B cell (primary cell): ENCODE results near the gene PCGF5. TPM values are rescaled to one million over a fixed set of nuclear protein-coding genes. Genes with fewer than 3 reads are reported as not detected.

Source experiments
- ATAC-seq: fragments of 200-7000 bp; cut with Tn5 transposase; one replicate; pipeline ENCODE4 v1.10.0; 2021; ENCODE audit warnings: low read depth, mild to moderate bottlenecking, moderate number of reproducible peaks, moderate library complexity
- CTCF ChIA-PET: fragments of 350-600 bp; sonication (Branson Sonifier 250); formaldehyde crosslinking; loops from one replicate; lab custom pipeline; 2021; ENCODE audit warnings: antibody characterized with exemption, inconsistent platforms; lab: Charles Lee
- POLR2A ChIA-PET: fragments of 350-600 bp; sonication (Branson Sonifier 250); formaldehyde crosslinking; loops from one replicate; lab custom pipeline; 2021; ENCODE audit warnings: antibody characterized with exemption; lab: Charles Lee
- DNase-seq: peaks from one replicate; pipeline ENCODE4 v3.0.0; 2013
- H2AFZ ChIP-seq: 2 replicates; pipeline ENCODE4 v1.6.1; 2012; ENCODE audit warnings: mild to moderate bottlenecking, low read depth, low read length; ENCODE audit not compliant: insufficient read depth, poor library complexity, severe bottlenecking
- H3K27ac ChIP-seq, 2 donors: 1 replicate in 1 of 2; 2 replicates in 1 of 2; pipeline ENCODE4 v1.5.1; 2012 to 2013; ENCODE audit warnings: low read length in 2 of 2, mild to moderate bottlenecking in 2 of 2, moderate library complexity in 1 of 2
- H3K27me3 ChIP-seq, 4 experiments: fragments of 200-600 bp in 1 of 4; sonication (generic) in 1 of 4; replicated peaks in 1 of 4; 1 replicate in 2 of 4; 2 replicates in 2 of 4; pipeline versions ENCODE4 v1.6.1 to v1.7.0; 2013 to 2016; ENCODE audit warnings: low read length in 3 of 4, mild to moderate bottlenecking in 2 of 4, mixed read lengths in 1 of 4, moderate library complexity in 1 of 4; ENCODE audit not compliant: insufficient read depth in 4 of 4, control insufficient read depth in 3 of 4; ENCODE audit errors: control extremely low read depth in 1 of 4
- H3K36me3 ChIP-seq, 2 experiments: replicated peaks in 1 of 2; 1 replicate in 1 of 2; 2 replicates in 1 of 2; pipeline versions ENCODE4 v1.6.1 to v1.7.1; 2013; ENCODE audit warnings: low read length in 1 of 2; ENCODE audit not compliant: insufficient read depth in 2 of 2, control insufficient read depth in 1 of 2; ENCODE audit errors: control extremely low read depth in 1 of 2, extremely low read depth in 1 of 2
- H3K4me1 ChIP-seq, 2 donors: fragments of 200-600 bp in 1 of 2; sonication (generic) in 1 of 2; 1 replicate in 1 of 2; 2 replicates in 1 of 2; pipeline versions ENCODE4 v1.5.1 to v1.6.1; 2013 to 2017; ENCODE audit warnings: low read length in 2 of 2; ENCODE audit not compliant: control insufficient read depth in 2 of 2, insufficient read depth in 2 of 2
- H3K4me2 ChIP-seq: replicated peaks from 2 replicates; pipeline ENCODE3; 2012; ENCODE audit warnings: mild to moderate bottlenecking, low read depth, low read length; ENCODE audit not compliant: poor library complexity, severe bottlenecking
- H3K4me3 ChIP-seq, 5 experiments: fragments of 200-600 bp in 1 of 5; sonication (generic) in 1 of 5; 1 replicate in 3 of 5; 2 replicates in 2 of 5; pipeline versions ENCODE4 v1.5.1 to v1.7.0; 2011 to 2016; ENCODE audit warnings: low read length in 4 of 5, mild to moderate bottlenecking in 4 of 5, low read depth in 2 of 5, control low read depth in 1 of 5, moderate library complexity in 1 of 5; ENCODE audit not compliant: insufficient read depth in 1 of 5; ENCODE audit errors: control extremely low read depth in 1 of 5, extremely low read depth in 1 of 5
- H3K79me2 ChIP-seq: fragments of 200-600 bp; sonication (generic); one replicate; pipeline ENCODE4 v1.6.0; 2016; ENCODE audit warnings: low read length; ENCODE audit not compliant: control insufficient read depth, insufficient read depth
- H3K9ac ChIP-seq: fragments of 200-600 bp; sonication (generic); 2 replicates; pipeline ENCODE4 v1.6.1; 2017; ENCODE audit warnings: mild to moderate bottlenecking, low read length, moderate library complexity
- H3K9me3 ChIP-seq, 3 donors: one replicate each; pipeline versions ENCODE4 v1.6.1 to v1.7.1; 2013; ENCODE audit warnings: low read length in 2 of 3; ENCODE audit not compliant: control insufficient read depth in 2 of 3, insufficient read depth in 1 of 3; ENCODE audit errors: control extremely low read depth in 1 of 3
- H4K20me1 ChIP-seq: 2 replicates; pipeline ENCODE4 v1.6.0; 2012; ENCODE audit warnings: mild to moderate bottlenecking, low read length; ENCODE audit not compliant: insufficient read depth, control insufficient read depth, poor library complexity, severe bottlenecking
- H3K27ac Mint-ChIP-seq: one replicate; pipeline ENCODE4 v1.8.0; 2021; ENCODE audit warnings: mixed read lengths
- H3K27me3 Mint-ChIP-seq: one replicate; pipeline ENCODE4 v1.8.0; 2021; ENCODE audit warnings: mixed read lengths
- H3K4me1 Mint-ChIP-seq: one replicate; pipeline ENCODE4 v1.8.0; 2021; ENCODE audit warnings: mixed read lengths
- H3K4me3 Mint-ChIP-seq: one replicate; pipeline ENCODE4 v1.8.0; 2021; ENCODE audit warnings: mixed read lengths
- H3K9me3 Mint-ChIP-seq: one replicate; pipeline ENCODE4 v1.8.0; 2022; ENCODE audit warnings: mixed read lengths; ENCODE audit not compliant: insufficient read depth
- EZH2 ChIP-seq: IDR thresholded peaks from 2 replicates; pipeline ENCODE4 v1.6.1; 2012; ENCODE audit warnings: borderline replicate concordance, low read depth, mild to moderate bottlenecking, moderate library complexity, low read length; ENCODE audit not compliant: insufficient read depth, poor library complexity, severe bottlenecking
- WGBS: methylation state at CpG from one replicate; pipeline ENCODE4 v1.1.5; 2013; ENCODE audit warnings: missing lambda C conversion rate; ENCODE audit not compliant: insufficient coverage; 5-methylcytosine and 5-hydroxymethylcytosine counted together
- intact Hi-C: fragments of 100-400 bp; cut with micrococcal nuclease; formaldehyde crosslinking; loops from one replicate; pipeline ENCODE4 v1.10.0; 2022
- polyA plus RNA-seq: library from polyadenylated mRNA; depleted of rRNA; stranded (reverse); fragments of >200 nt; gene quantifications from 2 replicates; pipeline ENCODE4 v1.2.3, GENCODE V29; 2012
- total RNA-seq, 2 donors: library from RNA; stranded (reverse); fragments of 120-200 nt in 1 of 2; gene quantifications; 1 replicate in 1 of 2; 2 replicates in 1 of 2; pipeline versions ENCODE4 v1.2.3 to v1.2.4, GENCODE V29; 2013 to 2022
- TF ChIP-seq, protein P1 (sequence below): fragments of 200-600 bp; IDR thresholded peaks from one replicate; pipeline ENCODE4 v1.8.0; 2022; ENCODE audit warnings: antibody characterized with exemption, mild to moderate bottlenecking

PCGF5 gene
- total and polyA plus RNA-seq, 2 donors (not counting 1 experiment from before 2014, with no cell fraction given): 37.6 to 102 TPM

DNA sequence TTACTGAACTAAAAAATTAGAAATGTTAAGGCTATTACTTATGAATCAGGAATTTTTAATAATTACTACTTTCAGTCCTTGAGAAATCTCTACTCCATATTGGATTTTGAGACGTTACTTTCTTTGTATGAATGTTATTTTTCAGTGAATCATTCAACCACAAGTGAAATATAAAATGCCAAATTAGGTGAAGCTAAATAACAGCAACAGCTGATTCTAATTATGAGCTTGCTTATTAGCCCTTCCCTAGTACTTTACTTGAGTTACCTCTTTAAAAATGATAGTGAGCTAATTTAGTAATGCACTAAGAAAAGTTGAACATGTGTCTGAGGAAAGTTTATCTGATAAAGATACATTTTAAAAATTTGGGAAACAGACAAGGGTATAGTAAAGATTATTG, 51.4 kb downstream of the PCGF5 start:
- H3K36me3 ChIP-seq: peaks cover 16 to 47% of the 10 kb centered on the region in 2 experiments
- no peak for TF ChIP-seq EZH2
- TF ChIP-seq, protein P1, sequence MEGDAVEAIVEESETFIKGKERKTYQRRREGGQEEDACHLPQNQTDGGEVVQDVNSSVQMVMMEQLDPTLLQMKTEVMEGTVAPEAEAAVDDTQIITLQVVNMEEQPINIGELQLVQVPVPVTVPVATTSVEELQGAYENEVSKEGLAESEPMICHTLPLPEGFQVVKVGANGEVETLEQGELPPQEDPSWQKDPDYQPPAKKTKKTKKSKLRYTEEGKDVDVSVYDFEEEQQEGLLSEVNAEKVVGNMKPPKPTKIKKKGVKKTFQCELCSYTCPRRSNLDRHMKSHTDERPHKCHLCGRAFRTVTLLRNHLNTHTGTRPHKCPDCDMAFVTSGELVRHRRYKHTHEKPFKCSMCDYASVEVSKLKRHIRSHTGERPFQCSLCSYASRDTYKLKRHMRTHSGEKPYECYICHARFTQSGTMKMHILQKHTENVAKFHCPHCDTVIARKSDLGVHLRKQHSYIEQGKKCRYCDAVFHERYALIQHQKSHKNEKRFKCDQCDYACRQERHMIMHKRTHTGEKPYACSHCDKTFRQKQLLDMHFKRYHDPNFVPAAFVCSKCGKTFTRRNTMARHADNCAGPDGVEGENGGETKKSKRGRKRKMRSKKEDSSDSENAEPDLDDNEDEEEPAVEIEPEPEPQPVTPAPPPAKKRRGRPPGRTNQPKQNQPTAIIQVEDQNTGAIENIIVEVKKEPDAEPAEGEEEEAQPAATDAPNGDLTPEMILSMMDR: no peak
- ATAC-seq: no peak
- H3K4me3 Mint-ChIP-seq: no peak overlapping the region
- ChIA-PET CTCF (interaction anchor here (1.3 to 1.8 kb wide), 3 partner anchors 21 to 265 kb away, joined by 4 to 7 read pairs (median 5); no protein-coding TSS in a partner anchor), POLR2A (no interaction called here)
- WGBS: no CpG with 5 or more reads among the region's 1 CpG
- no peaks in the 10 kb centered on the region for H3K4me1 ChIP-seq
- no peak overlapping the region for H3K27ac Mint-ChIP-seq
- no peaks in the 10 kb centered on the region for H3K9me3 ChIP-seq
- DNase-seq: no peak
- no peak overlapping the region for H3K9ac ChIP-seq
- no peaks in the 10 kb centered on the region for H4K20me1 ChIP-seq
- intact Hi-C loops: no loop called here
- H3K9me3 Mint-ChIP-seq: no peaks in the 10 kb centered on the region
- H3K27ac ChIP-seq: no peak overlapping the region
- no peaks in the 10 kb centered on the region for H3K27me3 Mint-ChIP-seq
- no peaks in the 10 kb centered on the region for H3K27me3 ChIP-seq
- H3K4me2 ChIP-seq: no peak overlapping the region
- H3K4me1 Mint-ChIP-seq: no peaks in the 10 kb centered on the region
- no peak overlapping the region for H2AFZ ChIP-seq
- no peaks in the 10 kb centered on the region for H3K79me2 ChIP-seq
- H3K4me3 ChIP-seq: no peak overlapping the region

DNA sequence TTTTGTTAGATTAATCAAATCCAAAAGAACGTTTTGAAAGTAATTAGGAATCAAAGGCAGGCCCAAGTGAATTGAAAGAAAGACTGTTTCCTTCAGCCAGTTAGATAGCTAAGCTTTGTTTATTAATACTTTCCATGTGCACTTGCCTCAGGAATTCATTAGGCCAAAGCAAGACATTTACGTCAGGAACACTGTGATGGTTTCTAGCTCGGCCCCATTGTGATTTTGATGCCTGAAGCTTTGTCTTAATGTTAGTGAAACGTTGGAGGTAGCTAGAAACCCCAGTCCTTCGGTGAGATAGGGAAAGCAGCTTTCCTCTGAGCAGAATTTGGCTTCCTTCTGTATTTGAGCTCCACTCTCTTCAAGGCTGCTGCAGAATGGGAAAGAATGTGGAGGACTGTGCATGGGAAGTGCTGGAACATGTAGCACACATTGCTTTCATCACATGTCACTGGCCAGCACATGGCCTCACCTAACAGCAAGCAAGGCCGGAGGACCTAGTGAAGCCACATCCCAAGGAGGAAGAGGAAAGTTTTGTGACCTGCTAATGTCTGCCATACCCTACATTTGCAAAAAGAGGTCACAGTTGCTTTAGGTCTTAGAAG, 64.1 kb downstream of the PCGF5 start:
- Mint-ChIP-seq H3K9me3 (no peaks in the 10 kb centered on the region), H3K4me3 (no peak overlapping the region), H3K4me1 (no peaks in the 10 kb centered on the region), H3K27me3 (no peaks in the 10 kb centered on the region), H3K27ac (no peak overlapping the region)
- no peak for ATAC-seq
- H3K4me3 ChIP-seq: no peak overlapping the region
- TF ChIP-seq, protein P1: no peak
- no peak for TF ChIP-seq EZH2
- no peaks in the 10 kb centered on the region for H3K9me3 ChIP-seq
- no peaks in the 10 kb centered on the region for H3K4me1 ChIP-seq
- H3K79me2 ChIP-seq: no peaks in the 10 kb centered on the region
- H4K20me1 ChIP-seq: no peaks in the 10 kb centered on the region
- CTCF ChIA-PET: interaction anchor here (1.8 to 1.9 kb wide), 2 partner anchors 13 to 34 kb away, joined by 8 read pairs; no protein-coding TSS in a partner anchor
- no peaks in the 10 kb centered on the region for H3K27me3 ChIP-seq
- no peak for DNase-seq
- H2AFZ ChIP-seq: no peak overlapping the region
- POLR2A ChIA-PET: interaction anchor here (0.6 to 0.7 kb wide), 2 partner anchors 34 to 71 kb away, joined by 3 read pairs; no protein-coding TSS in a partner anchor
- intact Hi-C loops: no loop called here
- H3K27ac ChIP-seq: no peak overlapping the region
- 87% methylated on average over 4 of the region's 6 CpGs for WGBS
- H3K36me3 ChIP-seq: peaks cover 2% of the 10 kb centered on the region in 2 experiments
- no peak overlapping the region for H3K4me2 ChIP-seq
- no peak overlapping the region for H3K9ac ChIP-seq
